Memory B cell (primary cell): ENCODE measurements around the gene ABHD11.
A peak's percentile ranks its signal among the peaks of the same experiment; 100 is the strongest.

Experiments
- ATAC-seq: fragments of 150-1000 bp; cut with Tn5 transposase; 2 replicates; pipeline ENCODE4 v1.10.0; 2021; ENCODE audit warnings: low read depth, mild to moderate bottlenecking, moderate library complexity
- DNase-seq, 2 donors: peaks; one replicate each; pipeline ENCODE4 v3.0.0; 2022; ENCODE audit warnings: low spot score in 2 of 2
- H3K27ac Mint-ChIP-seq: one replicate; pipeline ENCODE4 v1.8.0; 2022; ENCODE audit warnings: mild to moderate bottlenecking, moderate library complexity, mixed read lengths
- H3K27me3 Mint-ChIP-seq: one replicate; pipeline ENCODE4 v1.8.0; 2022; ENCODE audit warnings: mixed read lengths
- H3K36me3 Mint-ChIP-seq: one replicate; pipeline ENCODE4 v1.8.0; 2022; ENCODE audit warnings: mild to moderate bottlenecking, mixed read lengths
- H3K4me1 Mint-ChIP-seq: one replicate; pipeline ENCODE4 v1.8.0; 2022; ENCODE audit warnings: mixed read lengths
- H3K4me3 Mint-ChIP-seq: one replicate; pipeline ENCODE4 v1.8.0; 2022; ENCODE audit warnings: mild to moderate bottlenecking, moderate library complexity, mixed read lengths
- H3K9me3 Mint-ChIP-seq: one replicate; pipeline ENCODE4 v1.8.0; 2022; ENCODE audit warnings: mixed read lengths

Gene ABHD11

DNA sequence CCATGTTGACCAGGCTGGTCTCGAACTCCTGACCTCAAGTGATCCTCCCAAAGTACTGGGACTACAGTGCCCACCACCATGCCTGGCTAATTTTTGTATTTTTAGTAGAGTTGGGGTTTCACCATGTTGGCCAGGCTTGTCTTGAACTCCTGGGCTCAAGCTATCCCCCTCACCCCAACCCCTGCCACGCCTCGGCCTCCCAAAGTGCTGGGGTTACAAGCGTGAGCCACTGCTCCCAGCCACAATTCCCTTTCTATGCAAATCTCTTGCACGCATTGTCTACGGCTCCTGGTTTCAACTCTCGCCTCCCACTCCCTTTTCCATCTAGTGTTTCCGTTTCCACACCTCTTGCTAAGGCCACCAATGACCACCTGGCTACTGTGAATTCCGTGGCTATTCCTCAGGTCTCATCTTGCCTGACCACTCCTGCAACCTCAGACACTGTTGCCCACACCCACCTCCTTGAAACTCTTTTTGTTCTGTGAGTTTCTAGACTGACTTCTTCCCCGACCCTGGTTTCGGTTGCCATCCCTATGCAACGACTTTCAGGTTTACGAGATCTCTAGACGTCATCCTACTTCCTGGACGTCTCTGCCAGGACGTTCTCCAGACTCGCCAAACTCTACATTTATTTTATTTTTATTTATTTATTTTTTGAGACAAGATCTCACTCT, 28.1 kb upstream of the ABHD11 start:
- ATAC-seq, result no peak
- Mint-ChIP-seq H3K9me3 (no peaks in the 10 kb centered on the region), H3K4me1 (peaks cover 2% of the 10 kb centered on the region), H3K4me3 (no peak overlapping the region), H3K36me3 (peaks cover 1% of the 10 kb centered on the region), H3K27ac (no peak overlapping the region), H3K27me3 (peaks cover 26% of the 10 kb centered on the region)
- no peak for DNase-seq

GRCh38 chr7:73762659-73762999, 24.0 kb upstream of the ABHD11 start:
- Mint-ChIP-seq H3K36me3 (no peaks in the 10 kb centered on the region), H3K4me3 (no peak overlapping the region), H3K27me3 (peaks cover 14% of the 10 kb centered on the region), H3K27ac (no peak overlapping the region), H3K9me3 (no peaks in the 10 kb centered on the region), H3K4me1 (no peaks in the 10 kb centered on the region)
- ATAC-seq (no peak), DNase-seq (no peak)

DNA sequence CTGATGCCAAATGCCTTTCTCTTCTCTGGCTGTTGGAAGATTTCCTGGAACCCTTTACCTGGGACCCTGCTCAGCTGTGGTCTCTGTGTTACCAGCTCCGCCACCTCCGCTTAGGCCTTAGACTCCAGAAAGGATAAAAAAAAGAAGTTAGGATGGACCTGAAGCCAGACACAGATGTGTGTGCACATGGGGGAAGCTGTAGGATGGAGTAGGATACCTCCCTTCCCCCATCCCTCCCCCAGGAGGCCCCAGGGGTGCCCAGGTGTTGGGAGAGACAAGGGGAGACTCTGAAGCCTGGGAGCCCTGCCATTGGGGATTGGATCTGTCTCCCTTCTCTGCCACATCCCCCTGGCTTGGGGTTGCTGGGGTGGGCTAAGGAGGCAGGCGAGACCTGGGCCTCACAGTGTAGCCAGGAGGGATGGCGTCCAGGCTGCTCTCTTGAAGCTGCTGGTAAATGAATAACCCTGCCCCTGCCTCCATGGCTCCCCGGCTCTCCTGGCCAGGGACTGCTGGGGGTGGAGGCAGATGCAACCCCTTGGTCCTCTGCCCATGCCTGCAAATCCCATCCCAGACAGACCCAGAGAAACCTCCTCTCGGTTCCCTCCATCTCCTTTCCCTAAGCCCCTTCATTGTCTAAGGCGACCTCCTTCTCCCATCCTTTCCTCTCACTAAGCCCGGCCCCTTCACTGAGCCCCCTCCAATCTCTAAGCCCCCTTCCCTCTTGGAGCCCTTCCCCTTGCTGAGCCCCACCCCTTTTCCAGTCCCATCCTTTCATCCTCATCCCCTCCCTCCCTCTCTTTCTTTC, 23.5 kb upstream of the ABHD11 start:
- ATAC-seq (no peak), DNase-seq (no peak)
- Mint-ChIP-seq H3K4me1 (no peaks in the 10 kb centered on the region), H3K36me3 (no peaks in the 10 kb centered on the region), H3K27me3 (peaks cover 14% of the 10 kb centered on the region), H3K4me3 (no peak overlapping the region), H3K27ac (no peak overlapping the region), H3K9me3 (no peaks in the 10 kb centered on the region)

DNA sequence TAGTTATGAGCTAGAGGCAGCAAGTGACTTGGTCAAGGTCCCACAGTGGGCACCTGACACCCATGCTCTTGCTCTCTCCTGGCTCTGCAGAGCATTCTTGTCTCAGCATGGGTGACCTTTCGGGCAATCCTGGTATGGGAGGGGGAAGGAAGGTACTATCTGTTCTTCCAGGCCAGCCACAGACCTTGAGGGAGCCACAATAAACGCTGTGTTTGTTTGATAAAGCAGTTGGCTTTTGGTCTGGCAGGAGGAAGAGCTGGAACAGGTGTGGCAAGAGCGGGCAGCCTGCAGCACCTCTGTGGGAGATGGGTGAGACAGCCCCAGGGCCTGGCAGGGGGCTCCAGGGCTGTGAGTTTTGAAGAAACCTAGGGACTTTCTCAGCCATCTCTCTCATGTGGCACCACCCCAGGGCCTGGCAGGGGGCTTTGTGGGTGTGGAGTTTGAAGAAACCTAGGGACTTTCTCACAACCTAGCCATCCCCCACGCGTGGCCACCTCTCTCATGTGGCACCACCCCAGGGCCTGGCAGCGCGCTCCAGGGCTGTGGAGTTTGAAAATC, 20.1 kb upstream of the ABHD11 start:
- H3K27ac Mint-ChIP-seq, result no peak overlapping the region
- no peak overlapping the region for H3K4me3 Mint-ChIP-seq
- ATAC-seq (no peak), DNase-seq (no peak)
- no peaks in the 10 kb centered on the region for H3K36me3 Mint-ChIP-seq
- H3K9me3 Mint-ChIP-seq, result no peaks in the 10 kb centered on the region
- H3K4me1 Mint-ChIP-seq, result no peaks in the 10 kb centered on the region
- peaks cover 10% of the 10 kb centered on the region for H3K27me3 Mint-ChIP-seq

DNA sequence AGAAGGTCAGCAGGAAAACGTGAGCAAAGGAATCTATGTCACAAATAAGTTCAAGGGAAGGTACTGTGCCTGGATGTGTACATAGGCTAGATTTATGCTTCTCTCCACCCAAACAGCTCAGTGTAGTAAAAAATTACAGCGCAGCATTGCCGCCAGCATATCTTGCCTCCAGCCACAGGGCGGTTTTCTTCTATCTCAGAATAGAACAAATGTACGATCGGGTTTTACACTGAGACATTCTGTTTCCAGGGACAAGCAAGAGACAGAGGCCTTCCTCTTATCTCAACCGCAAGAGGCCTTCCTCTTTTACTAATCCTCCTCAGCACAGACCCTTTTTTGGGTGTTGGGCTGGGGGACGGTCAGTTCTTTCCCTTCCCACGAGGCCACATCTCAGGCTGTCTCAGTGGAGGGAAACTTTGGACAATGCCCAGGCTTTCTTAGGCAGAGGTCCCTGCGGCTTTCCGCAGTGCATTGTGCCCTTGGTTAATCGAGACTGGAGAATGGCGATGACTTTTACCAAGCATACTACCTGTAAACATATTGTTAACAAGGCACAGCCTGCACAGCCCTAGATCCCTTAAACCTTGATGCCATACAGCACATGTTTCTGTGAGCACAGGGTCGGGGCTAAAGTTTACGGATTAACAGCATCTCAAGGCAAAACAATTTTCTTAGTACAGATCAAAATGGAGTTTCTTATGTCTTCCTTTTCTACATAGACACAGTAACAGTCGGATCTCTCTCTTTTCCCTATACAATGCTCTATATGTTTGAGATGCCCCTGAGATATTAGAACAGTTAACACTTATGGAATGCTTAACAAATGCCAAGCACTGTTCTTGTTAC, 11.6 kb upstream of the ABHD11 start:
- no peaks in the 10 kb centered on the region for H3K36me3 Mint-ChIP-seq
- no peak overlapping the region for H3K27ac Mint-ChIP-seq
- ATAC-seq (no peak), DNase-seq (no peak)
- H3K9me3 Mint-ChIP-seq, result no peaks in the 10 kb centered on the region
- H3K4me3 Mint-ChIP-seq, result no peak overlapping the region
- peaks cover 3% of the 10 kb centered on the region for H3K4me1 Mint-ChIP-seq
- H3K27me3 Mint-ChIP-seq, result peaks cover 3% of the 10 kb centered on the region

- Mint-ChIP-seq H3K27ac (no peak overlapping the region), H3K27me3 (peaks cover 3% of the 10 kb centered on the region), H3K9me3 (no peaks in the 10 kb centered on the region), H3K4me1 (peaks cover 17% of the 10 kb centered on the region), H3K4me3 (no peak overlapping the region), H3K36me3 (no peaks in the 10 kb centered on the region)
- ATAC-seq (no peak), DNase-seq (no peak)
Measured at GRCh38 chr7:73746378-73746777, 7.8 kb upstream of the ABHD11 start.

- no peaks in the 10 kb centered on the region for H3K27me3 Mint-ChIP-seq
- no peaks in the 10 kb centered on the region for H3K36me3 Mint-ChIP-seq
- peaks cover 17% of the 10 kb centered on the region for H3K4me1 Mint-ChIP-seq
- peak overlapping the region; percentile 24 for H3K4me3 Mint-ChIP-seq
- DNase-seq, result peak; percentile 39 to 61
- ATAC-seq, result peak; percentile 31
- no peaks in the 10 kb centered on the region for H3K9me3 Mint-ChIP-seq
- H3K27ac Mint-ChIP-seq, result peak overlapping the region; percentile 87
Measured at GRCh38 chr7:73742753-73743641, 4.4 kb upstream of the ABHD11 start.

- Mint-ChIP-seq H3K4me1 (peaks cover 19% of the 10 kb centered on the region), H3K36me3 (no peaks in the 10 kb centered on the region)
Measured at GRCh38 chr7:73742338-73742752, 3.7 kb upstream of the ABHD11 start.

GRCh38 chr7:73741600-73741999, 3.0 kb upstream of the ABHD11 start:
- Mint-ChIP-seq H3K9me3 (no peaks in the 10 kb centered on the region), H3K4me1 (peaks cover 19% of the 10 kb centered on the region), H3K36me3 (no peaks in the 10 kb centered on the region), H3K27ac (no peak overlapping the region), H3K4me3 (no peak overlapping the region), H3K27me3 (no peaks in the 10 kb centered on the region)
- ATAC-seq (no peak), DNase-seq (no peak)

More at GRCh38 chr7:73742338-73742752, 3.7 kb upstream of the ABHD11 start:
- ATAC-seq (no peak), DNase-seq (no peak)
- Mint-ChIP-seq H3K4me3 (peak overlapping the region; percentile 24), H3K27ac (peak overlapping the region; percentile 87), H3K27me3 (no peaks in the 10 kb centered on the region), H3K9me3 (no peaks in the 10 kb centered on the region)

DNA sequence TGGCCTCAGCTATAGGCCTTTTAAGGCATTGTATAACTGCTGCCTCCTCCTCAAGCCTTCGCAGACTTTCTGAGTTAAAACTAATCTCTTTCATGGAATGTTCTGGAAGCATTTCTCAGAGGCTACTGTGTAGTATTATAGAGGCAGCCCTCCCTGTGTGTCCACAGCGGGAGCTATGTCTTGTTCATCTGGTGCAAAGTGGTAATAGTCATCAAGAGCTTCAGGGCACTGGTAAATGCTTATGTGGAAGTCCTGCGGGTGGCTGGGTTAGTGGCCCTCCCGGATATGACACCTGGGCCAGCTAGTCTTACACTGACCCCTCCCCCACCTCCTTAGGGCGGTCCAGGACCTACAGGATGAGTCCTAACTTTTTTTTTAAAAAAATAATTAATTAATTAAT, 2.2 kb upstream of the ABHD11 start:
- Mint-ChIP-seq H3K27ac (no peak overlapping the region), H3K36me3 (no peaks in the 10 kb centered on the region), H3K9me3 (no peaks in the 10 kb centered on the region), H3K27me3 (no peaks in the 10 kb centered on the region), H3K4me3 (no peak overlapping the region), H3K4me1 (peaks cover 19% of the 10 kb centered on the region)
- ATAC-seq, result no peak
- no peak for DNase-seq

DNA sequence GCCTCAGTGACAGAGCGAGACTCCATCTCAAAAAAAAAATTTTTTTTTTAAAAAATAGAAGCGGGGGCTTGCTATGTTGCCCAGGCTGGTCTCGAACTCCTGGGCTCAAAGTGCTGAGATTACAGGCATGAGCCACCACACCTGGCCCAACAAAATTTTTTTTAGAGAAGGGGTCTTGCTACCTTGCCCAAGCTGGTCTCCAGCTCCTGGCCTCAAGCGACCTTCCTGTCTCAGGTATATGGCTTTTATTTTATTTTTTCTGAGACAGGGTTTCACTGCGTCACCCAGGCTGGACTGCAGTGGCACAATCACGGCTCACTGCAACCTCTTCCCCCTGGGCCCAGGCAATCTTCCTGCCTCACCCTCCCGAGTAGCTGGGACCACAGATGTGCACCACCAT, 1.6 kb upstream of the ABHD11 start:
- peaks cover 19% of the 10 kb centered on the region for H3K4me1 Mint-ChIP-seq
- DNase-seq (no peak), ATAC-seq (no peak)
- H3K27ac Mint-ChIP-seq, result no peak overlapping the region
- no peaks in the 10 kb centered on the region for H3K27me3 Mint-ChIP-seq
- H3K4me3 Mint-ChIP-seq, result peak overlapping the region; percentile 15
- H3K9me3 Mint-ChIP-seq, result no peaks in the 10 kb centered on the region
- H3K36me3 Mint-ChIP-seq, result no peaks in the 10 kb centered on the region

GRCh38 chr7:73739387-73739767, 775 bp upstream of the ABHD11 start:
- no peaks in the 10 kb centered on the region for H3K9me3 Mint-ChIP-seq
- peak overlapping the region; percentile 96 for H3K4me3 Mint-ChIP-seq
- no peak for ATAC-seq
- no peaks in the 10 kb centered on the region for H3K27me3 Mint-ChIP-seq
- no peak for DNase-seq
- peak overlapping the region; percentile 93 for H3K27ac Mint-ChIP-seq
- H3K4me1 Mint-ChIP-seq, result peaks cover 23% of the 10 kb centered on the region
- H3K36me3 Mint-ChIP-seq, result no peaks in the 10 kb centered on the region

- DNase-seq, result peak in 1 of 2 donors; percentile 42
Measured at GRCh38 chr7:73738220-73738611, 386 bp downstream of the ABHD11 start.

More at GRCh38 chr7:73738220-73738611, 386 bp downstream of the ABHD11 start:
- H3K4me3 Mint-ChIP-seq, result peak overlapping the region; percentile 96
- peaks cover 17% of the 10 kb centered on the region for H3K4me1 Mint-ChIP-seq
- no peaks in the 10 kb centered on the region for H3K9me3 Mint-ChIP-seq
- no peaks in the 10 kb centered on the region for H3K36me3 Mint-ChIP-seq
- H3K27me3 Mint-ChIP-seq, result no peaks in the 10 kb centered on the region
- peak; percentile 11 for ATAC-seq
- peak overlapping the region; percentile 93 for H3K27ac Mint-ChIP-seq
